Skeletal muscle tissue (tissue), 4 donors: Measurements from ENCODE around the gene STXBP2. TPM values are rescaled to one million over a fixed set of nuclear protein-coding genes. Genes with fewer than 3 reads are reported as not detected.
"Not testable (repeated sequence)": the region's sequence is repeated elsewhere in the genome, so short reads cannot be mapped to it uniquely, and the experiment has no call there.

ENCODE experiments used
- H3K27ac ChIP-seq: one replicate; pipeline ENCODE4 v1.7.0; 2013; ENCODE audit warnings: mild to moderate bottlenecking, low read depth, low read length, inconsistent platforms
- H3K27me3 ChIP-seq, 3 donors: one replicate each; pipeline ENCODE4 v1.7.0; 2013; ENCODE audit warnings: low read length in 3 of 3; ENCODE audit not compliant: control insufficient read depth in 3 of 3, insufficient read depth in 3 of 3
- H3K36me3 ChIP-seq, 3 donors: one replicate each; pipeline ENCODE4 v1.7.0; 2013; ENCODE audit warnings: low read length in 3 of 3; ENCODE audit not compliant: control insufficient read depth in 3 of 3, insufficient read depth in 3 of 3
- H3K4me1 ChIP-seq, 3 donors: one replicate each; pipeline ENCODE4 v1.7.0; 2013; ENCODE audit warnings: low read length in 3 of 3, mild to moderate bottlenecking in 3 of 3; ENCODE audit not compliant: control insufficient read depth in 3 of 3, insufficient read depth in 3 of 3
- H3K4me3 ChIP-seq, 3 donors: one replicate each; pipeline ENCODE4 v1.7.0; 2013; ENCODE audit warnings: low read length in 3 of 3
- H3K9ac ChIP-seq, 3 donors: one replicate each; pipeline ENCODE4 v1.7.0; 2013; ENCODE audit warnings: low read length in 3 of 3, mild to moderate bottlenecking in 3 of 3, moderate library complexity in 2 of 3, low read depth in 1 of 3
- H3K9me3 ChIP-seq, 3 donors: one replicate each; pipeline ENCODE4 v1.7.0; 2013; ENCODE audit warnings: low read length in 3 of 3; ENCODE audit not compliant: control insufficient read depth in 3 of 3
- total RNA-seq: library from RNA; depleted of rRNA; stranded (reverse); fragments of >200 nt; gene quantifications from one replicate; pipeline ENCODE4 v1.2.3, GENCODE V29; 2014
- donor health status: Osteomylitis.

Gene STXBP2
- total RNA-seq, 1 donor from 2014 or later, result 2.6 TPM

DNA sequence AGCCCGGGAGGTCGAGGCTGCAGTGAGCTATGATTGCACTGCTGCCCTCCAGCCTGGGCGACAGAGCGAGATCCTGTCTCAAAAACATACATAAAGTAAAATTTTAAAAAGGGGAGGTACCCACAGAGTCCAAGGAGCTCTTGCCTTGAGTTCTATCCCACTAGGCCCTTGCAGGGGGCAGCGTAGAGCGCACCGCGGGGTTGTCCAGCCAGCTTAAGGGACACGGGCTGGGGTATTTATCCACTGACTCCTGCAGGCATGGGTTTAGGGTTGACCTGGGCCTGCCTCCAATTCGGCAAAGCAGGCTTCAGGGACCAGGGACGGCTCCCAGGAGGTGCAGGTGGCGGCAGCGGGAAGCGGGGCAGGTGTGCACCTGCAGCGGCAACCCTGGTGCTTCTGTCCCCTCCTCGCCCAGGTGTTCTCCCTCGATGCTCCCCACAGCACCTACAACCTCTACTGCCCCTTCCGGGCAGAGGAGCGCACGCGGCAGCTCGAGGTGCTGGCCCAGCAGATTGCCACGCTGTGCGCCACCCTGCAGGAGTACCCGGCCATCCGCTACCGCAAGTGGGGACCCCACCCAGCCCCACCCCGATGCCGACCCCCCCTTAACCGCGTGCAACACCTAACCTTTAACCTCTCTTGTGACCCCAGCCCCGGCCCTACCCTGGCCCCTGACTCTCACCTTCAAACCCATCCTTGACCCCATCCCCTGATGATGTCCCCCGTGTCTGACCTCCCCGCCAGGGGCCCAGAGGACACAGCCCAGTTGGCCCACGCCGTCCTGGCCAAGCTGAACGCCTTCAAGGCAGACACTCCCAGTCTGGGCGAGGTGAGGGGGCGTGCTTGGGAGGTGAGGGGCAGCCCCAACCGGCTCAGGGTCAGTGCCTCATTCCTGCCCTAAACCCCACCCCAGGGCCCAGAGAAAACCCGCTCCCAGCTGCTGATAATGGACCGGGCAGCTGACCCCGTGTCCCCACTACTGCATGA, 4.7 kb downstream of the STXBP2 start:
- Histone ChIP-seq H3K9me3 (no peaks in the 10 kb centered on the region), H3K36me3 (no peaks in the 10 kb centered on the region), H3K27ac (no peak overlapping the region), H3K4me3 (no peak overlapping the region), H3K4me1 (no peaks in the 10 kb centered on the region), H3K27me3 (peaks cover 10 to 39% (median 31%) of the 10 kb centered on the region in 3 donors), H3K9ac (no peak overlapping the region)

DNA sequence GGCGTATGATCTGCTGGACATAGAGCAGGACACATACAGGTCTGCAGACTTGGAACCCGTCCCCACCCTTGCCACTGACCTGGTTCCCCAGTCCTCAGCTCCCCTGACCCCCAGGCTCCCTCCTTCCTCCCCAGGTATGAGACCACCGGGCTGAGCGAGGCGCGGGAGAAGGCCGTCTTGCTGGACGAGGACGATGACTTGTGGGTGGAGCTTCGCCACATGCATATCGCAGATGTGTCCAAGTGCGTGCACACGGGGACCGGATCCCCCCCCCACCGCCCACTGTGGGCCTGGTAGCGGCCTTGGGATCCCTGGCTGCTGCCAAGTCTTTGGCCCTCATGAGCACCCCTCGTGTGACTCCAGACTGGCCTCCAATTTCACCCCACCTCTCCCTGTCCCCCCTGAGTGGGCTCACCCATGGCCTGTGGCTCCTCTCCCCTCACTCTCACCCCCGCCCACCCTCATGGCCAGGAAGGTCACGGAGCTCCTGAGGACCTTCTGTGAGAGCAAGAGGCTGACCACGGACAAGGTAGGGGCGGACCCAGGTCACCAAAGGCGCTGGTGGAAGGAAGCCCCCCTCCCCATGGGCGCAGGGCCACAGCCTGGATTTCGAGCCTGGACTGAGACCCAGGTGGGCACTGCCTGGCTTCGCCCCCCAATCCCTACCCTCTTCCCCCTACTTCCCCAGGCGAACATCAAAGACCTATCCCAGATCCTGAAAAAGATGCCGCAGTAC, 5.6 kb downstream of the STXBP2 start:
- Histone ChIP-seq H3K9ac (no peak overlapping the region), H3K27me3 (peaks cover 9 to 33% (median 27%) of the 10 kb centered on the region in 3 donors), H3K36me3 (no peaks in the 10 kb centered on the region), H3K27ac (no peak overlapping the region), H3K4me3 (no peak overlapping the region), H3K9me3 (no peaks in the 10 kb centered on the region), H3K4me1 (no peaks in the 10 kb centered on the region)

DNA sequence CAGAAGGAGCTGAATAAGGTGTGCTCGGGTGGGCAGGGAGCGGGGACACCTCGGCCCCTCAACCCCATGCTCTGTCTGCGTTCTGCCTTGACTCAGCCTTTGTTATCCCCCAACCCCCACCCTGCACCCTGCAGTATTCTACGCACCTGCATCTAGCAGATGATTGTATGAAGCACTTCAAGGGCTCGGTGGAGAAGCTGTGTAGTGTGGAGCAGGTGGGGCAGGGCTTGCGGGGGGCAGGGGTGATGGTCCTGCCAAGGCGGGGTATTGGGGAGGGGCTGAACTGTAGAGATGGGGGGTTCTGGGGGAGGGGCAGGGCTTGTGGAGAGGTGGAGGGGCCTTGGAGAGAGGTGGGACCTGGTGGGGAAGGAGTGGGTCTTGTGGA, 6.1 kb downstream of the STXBP2 start:
- Histone ChIP-seq H3K9me3 (no peaks in the 10 kb centered on the region), H3K9ac (no peak overlapping the region), H3K27me3 (peaks cover 8 to 28% (median 21%) of the 10 kb centered on the region in 3 donors), H3K27ac (no peak overlapping the region), H3K36me3 (no peaks in the 10 kb centered on the region), H3K4me1 (no peaks in the 10 kb centered on the region), H3K4me3 (no peak overlapping the region)

DNA sequence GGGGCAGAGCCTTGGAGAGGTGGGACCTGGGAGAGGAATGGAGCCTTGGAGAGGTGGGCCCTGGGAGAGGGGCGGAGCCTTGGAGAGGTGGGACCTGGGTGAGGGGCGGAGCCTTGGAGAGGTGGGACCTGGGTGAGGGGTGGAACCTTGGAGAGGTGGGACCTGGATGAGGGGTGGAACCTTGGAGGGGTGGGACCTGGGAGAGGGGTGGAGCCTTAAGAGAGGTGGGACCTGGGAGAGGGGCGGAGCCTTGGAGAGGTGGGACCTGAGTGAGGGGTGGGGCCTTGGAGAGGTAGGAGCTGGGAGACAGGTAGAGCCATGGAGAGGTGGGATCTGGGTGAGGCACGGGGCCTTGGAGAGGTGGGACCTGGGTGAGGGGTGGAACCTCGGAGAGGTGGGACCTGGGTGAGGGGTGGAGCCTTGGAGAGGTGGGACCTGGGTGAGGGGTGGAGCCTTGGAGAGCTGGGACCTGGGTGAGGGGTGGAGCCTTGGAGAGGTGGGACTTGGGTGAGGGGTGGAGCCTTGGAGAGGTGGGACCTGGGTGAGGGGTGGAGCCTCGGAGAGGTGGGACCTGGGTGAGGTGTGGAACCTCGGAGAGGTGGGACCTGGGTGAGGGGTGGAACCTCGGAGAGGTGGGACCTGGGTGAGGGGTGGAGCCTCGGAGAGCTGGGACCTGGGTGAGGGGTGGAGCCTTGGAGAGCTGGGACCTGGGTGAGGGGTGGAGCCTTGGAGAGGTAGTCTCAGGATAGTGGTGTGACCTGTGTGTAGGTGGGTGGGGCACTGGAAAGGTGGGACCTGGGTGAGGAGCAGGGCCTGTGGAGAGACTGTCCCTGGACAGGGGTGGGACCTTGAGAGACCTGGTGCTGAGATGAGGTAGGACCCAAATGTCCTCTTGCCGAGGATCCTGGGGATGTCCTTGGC, 7.0 kb downstream of the STXBP2 start:
- peaks cover 6 to 22% (median 13%) of the 10 kb centered on the region in 3 donors for H3K27me3 ChIP-seq
- H3K9me3 ChIP-seq, H3K9ac ChIP-seq, H3K4me1 ChIP-seq, H3K27ac ChIP-seq, H3K36me3 ChIP-seq, H3K4me3 ChIP-seq: not testable (repeated sequence)

GRCh38 chr19:7644550-7644877, 7.6 kb downstream of the STXBP2 start:
- Histone ChIP-seq H3K4me1 (no peaks in the 10 kb centered on the region), H3K36me3 (no peaks in the 10 kb centered on the region), H3K27me3 (peaks cover 6 to 18% (median 10%) of the 10 kb centered on the region in 3 donors), H3K27ac (no peak overlapping the region), H3K9ac (no peak overlapping the region), H3K9me3 (no peaks in the 10 kb centered on the region), H3K4me3 (no peak overlapping the region)

DNA sequence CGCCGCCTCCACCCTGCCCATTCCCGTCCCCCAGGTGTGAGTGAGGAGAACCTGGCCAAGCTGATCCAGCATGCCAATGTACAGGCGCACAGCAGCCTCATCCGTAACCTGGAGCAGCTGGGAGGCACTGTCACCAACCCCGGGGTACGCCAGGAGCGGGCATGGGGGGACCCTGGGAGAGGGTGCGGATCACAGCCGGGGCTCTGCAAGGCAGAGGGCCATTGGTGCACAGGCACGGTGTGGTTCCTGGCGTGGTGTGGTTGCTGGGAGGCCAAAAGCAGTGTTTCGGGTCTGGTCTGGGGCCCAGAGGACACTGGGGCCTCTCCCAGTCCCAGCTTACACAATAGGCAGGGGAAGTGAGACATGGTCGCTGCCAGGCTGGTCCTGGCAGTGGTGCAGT, 8.3 kb downstream of the STXBP2 start:
- no peak overlapping the region for H3K9ac ChIP-seq
- no peaks in the 10 kb centered on the region for H3K36me3 ChIP-seq
- H3K27ac ChIP-seq, result no peak overlapping the region
- no peak overlapping the region for H3K4me3 ChIP-seq
- H3K27me3 ChIP-seq, result peaks cover 4 to 11% (median 6%) of the 10 kb centered on the region in 3 donors
- H3K9me3 ChIP-seq, result no peaks in the 10 kb centered on the region
- H3K4me1 ChIP-seq, result no peaks in the 10 kb centered on the region

GRCh38 chr19:7645656-7646425, 8.9 kb downstream of the STXBP2 start:
- Histone ChIP-seq H3K36me3 (no peaks in the 10 kb centered on the region), H3K27ac (no peak overlapping the region), H3K4me3 (no peak overlapping the region), H3K4me1 (no peaks in the 10 kb centered on the region), H3K9ac (no peak overlapping the region), H3K9me3 (no peaks in the 10 kb centered on the region), H3K27me3 (peaks cover 0 to 9% (median 6%) of the 10 kb centered on the region in 3 donors)

DNA sequence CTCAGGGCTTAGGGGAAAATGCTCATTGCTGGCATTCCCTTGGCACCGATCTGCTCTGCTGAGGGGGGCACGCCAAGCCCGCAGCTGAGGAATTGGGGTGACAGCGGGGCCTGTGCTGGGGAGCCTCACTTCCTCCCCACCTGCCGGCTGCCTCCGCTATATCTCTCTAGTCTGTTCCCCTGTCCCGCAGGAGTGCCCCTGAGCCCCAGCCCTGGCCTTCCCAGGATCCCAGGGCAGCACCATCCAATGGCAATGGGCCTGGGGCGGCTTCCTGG, 9.5 kb downstream of the STXBP2 start:
- H3K4me1 ChIP-seq, result no peaks in the 10 kb centered on the region
- H3K27me3 ChIP-seq, result peaks cover 0 to 9% (median 6%) of the 10 kb centered on the region in 3 donors
- H3K27ac ChIP-seq, result no peak overlapping the region
- no peak overlapping the region for H3K9ac ChIP-seq
- H3K4me3 ChIP-seq, result no peak overlapping the region
- H3K36me3 ChIP-seq, result no peaks in the 10 kb centered on the region
- no peaks in the 10 kb centered on the region for H3K9me3 ChIP-seq

DNA sequence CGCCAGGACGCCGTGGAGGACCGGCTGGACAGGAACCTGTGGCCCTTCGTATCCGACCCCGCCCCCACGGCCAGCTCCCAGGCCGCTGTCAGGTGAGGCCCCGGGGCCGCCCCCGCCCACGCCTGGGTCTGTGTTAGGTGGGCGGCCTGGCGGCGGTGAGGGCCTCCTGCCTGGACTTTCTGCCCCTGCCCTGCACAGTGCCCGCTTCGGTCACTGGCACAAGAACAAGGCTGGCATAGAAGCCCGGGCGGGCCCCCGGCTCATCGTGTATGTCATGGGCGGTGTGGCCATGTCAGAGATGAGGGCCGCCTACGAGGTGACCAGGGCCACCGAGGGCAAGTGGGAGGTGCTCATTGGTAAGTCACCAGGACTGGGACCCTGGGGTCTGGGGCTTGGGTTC, 10.2 kb downstream of the STXBP2 start:
- H3K36me3 ChIP-seq, result no peaks in the 10 kb centered on the region
- H3K27me3 ChIP-seq, result peaks cover 0 to 6% (median 6%) of the 10 kb centered on the region in 3 donors

More for the DNA sequence above, 10.2 kb downstream of the STXBP2 start:
- no peak overlapping the region for H3K27ac ChIP-seq
- no peak overlapping the region for H3K9ac ChIP-seq
- no peaks in the 10 kb centered on the region for H3K9me3 ChIP-seq
- peaks cover under 1% of the 10 kb centered on the region in 3 donors for H3K4me1 ChIP-seq
- no peak overlapping the region for H3K4me3 ChIP-seq
